ENCODE results near the gene MVB12A. TPM values are rescaled to one million over a fixed set of nuclear protein-coding genes. Genes with fewer than 3 reads are reported as not detected.

Gene MVB12A
- total and polyA plus RNA-seq, 9 of the 15 experiments (the other 6 are each of a cell fraction or from before 2014, with no cell fraction given) = 1.2 to 46.2 (median 22.4) TPM

GRCh38 chr19:17405250-17406045, 14.4 kb upstream of the MVB12A start, which contains the start of gene BST2 (continued):
- TF ChIP-seq ZNF518B (CRISPR knock-in tag; IDR thresholded peaks at IDR 0.05) (no peak), POLR2B (IDR thresholded peaks at IDR 0.05; ENCODE audit: low read depth, partially characterized antibody) (peak; percentile 74), ILK (tag; IDR thresholded peaks at IDR 0.05; ENCODE audit: borderline replicate concordance, low read depth) (no peak), MTA3 (IDR thresholded peaks at IDR 0.05; ENCODE audit: borderline replicate concordance) (peak; percentile 78; the same call in 1 of the 2 replicates), YY1 (IDR thresholded peaks at IDR 0.05; ENCODE audit: borderline replicate concordance in 1 of 3, control insufficient read depth in 1 of 3, extremely low read depth in 1 of 3, insufficient read depth in 3 of 3, insufficient read length in 1 of 3, insufficient replicate concordance in 2 of 3, low read depth in 1 of 3, low read length in 2 of 3) (peak in 2 of 3 experiments; percentile 24 to 31), BCLAF1 (IDR thresholded peaks at IDR 0.05; ENCODE audit: borderline replicate concordance in 1 of 2, control insufficient read depth in 1 of 2, low read depth in 2 of 2, low read length in 1 of 2) (peak in 1 of 2 experiments; percentile 84; a peak in 1 of 4 replicates), NKRF (IDR thresholded peaks at IDR 0.05; ENCODE audit: borderline replicate concordance) (peak; percentile 38; the same call in 1 of the 2 replicates), ATF6 (CRISPR knock-in tag; IDR thresholded peaks at IDR 0.05) (no peak), SMARCA4 (IDR thresholded peaks at IDR 0.05) (peak; percentile 52; the same call in 1 of the 2 replicates), MEIS2 (IDR thresholded peaks at IDR 0.05; ENCODE audit: partially characterized antibody) (peak; percentile 46), SUPT5H (IDR thresholded peaks at IDR 0.05) (peak; percentile 83), ZNF24 (IDR thresholded peaks at IDR 0.05) (no peak), ZNF263 (CRISPR knock-in tag; IDR thresholded peaks at IDR 0.05; ENCODE audit: borderline replicate concordance) (peak; percentile 53), BHLHE40 (IDR thresholded peaks at IDR 0.05; ENCODE audit: low read length) (0 out of 2 replicates have a peak, but pooled peaks have one; percentile 5)
